HG02763 (cell line): Measurements from ENCODE around the gene BBS1.

Experiments
- ATAC-seq: cut with Tn5 transposase; IDR thresholded peaks from one replicate; pipeline ENCODE4 v1.9.1; 2021; ENCODE audit warnings: mild to moderate bottlenecking, moderate library complexity; ENCODE audit not compliant: unreplicated experiment

BBS1 gene

GRCh38 chr11:66548774-66549630 lies 38.6 kb downstream of the BBS1 start:
- no peak for ATAC-seq

GRCh38 chr11:66549696-66550095 lies 39.3 kb downstream of the BBS1 start:
- ATAC-seq = no peak

DNA sequence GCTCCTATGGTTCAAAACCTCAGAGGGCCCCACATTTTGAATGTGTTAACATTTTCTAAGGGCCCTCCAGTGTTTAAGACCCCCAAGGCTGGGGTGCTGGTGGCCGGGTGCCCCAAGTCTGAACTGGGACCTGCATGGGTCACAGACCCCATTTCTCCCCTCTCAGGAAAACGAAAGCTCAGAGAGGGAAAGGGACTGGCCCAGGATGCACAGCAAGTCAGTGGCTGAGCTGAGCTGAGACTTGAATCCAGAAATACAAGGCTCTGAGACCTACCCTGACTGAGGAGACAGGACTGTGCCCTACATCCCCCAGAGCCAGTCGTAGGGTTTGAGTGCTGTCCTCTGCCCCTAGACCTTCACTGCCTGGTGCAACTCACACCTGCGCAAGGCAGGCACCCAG lies 40.5 kb downstream of the BBS1 start:
- ATAC-seq = no peak

DNA sequence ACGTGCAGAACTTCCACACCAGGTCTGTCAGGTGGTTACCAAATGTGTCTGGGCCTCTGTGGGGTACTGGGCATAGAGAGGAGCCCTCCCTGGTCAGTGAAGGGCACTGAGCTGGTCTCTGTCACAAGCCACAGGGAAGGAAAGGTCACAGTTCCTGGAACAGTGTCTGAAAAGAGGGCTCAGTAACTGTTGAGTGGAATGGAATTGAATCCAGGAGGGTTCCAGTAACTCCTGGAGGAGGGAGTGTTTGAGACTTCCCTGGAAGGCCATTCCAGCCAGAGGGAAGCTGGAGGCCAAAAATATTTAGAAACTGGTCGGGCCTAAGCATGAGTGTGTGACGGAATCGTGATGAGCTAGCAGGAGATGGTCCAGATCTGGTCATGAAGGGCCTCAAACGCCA lies 44.2 kb downstream of the BBS1 start:
- no peak for ATAC-seq

DNA sequence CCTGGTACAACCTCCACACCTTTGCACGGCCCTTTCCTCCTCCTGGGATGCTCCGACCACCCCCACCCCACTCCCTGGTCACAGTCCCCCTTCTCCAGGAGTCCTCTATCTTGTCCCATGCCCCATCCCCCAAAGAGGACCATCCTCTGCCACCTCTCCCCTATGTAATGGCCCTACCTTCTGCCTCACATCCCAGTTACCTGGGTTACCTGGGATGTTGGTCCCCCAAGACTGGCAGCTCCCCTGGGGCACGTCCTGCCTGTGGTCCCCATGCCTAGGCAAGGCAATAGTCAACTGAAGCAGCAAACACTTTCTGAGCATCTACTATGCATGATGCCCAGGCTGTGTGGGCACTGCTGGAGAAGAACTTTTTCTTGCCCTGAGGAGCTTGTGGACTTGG lies 45.0 kb downstream of the BBS1 start:
- no peak for ATAC-seq

GRCh38 chr11:66556086-66556485 lies 45.7 kb downstream of the BBS1 start:
- no peak for ATAC-seq

DNA sequence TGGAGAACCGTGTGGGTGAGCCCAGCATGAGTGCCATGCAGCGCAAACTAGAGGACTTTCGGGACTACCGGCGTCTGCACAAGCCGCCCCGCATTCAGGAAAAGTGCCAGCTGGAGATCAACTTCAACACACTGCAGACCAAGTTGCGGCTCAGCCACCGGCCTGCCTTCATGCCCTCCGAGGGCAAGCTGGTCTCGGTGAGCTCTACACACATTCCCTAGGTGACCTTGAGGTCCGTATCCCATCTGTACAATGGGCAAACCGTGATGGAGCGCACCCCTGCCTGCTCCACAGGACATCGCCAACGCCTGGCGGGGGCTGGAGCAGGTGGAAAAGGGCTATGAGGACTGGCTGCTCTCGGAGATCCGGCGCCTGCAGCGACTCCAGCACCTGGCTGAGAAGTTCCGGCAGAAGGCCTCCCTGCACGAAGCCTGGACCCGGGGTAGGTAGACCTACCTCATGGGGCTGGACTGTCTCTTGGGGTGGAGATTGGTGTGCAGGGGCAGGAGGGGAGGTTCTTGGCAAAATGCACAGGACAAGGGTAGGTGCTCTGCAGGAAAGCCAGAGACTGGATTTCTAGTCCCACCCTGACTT lies 47.4 kb downstream of the BBS1 start:
- no peak for ATAC-seq

- no peak for ATAC-seq
Observed at GRCh38 chr11:66559142-66559865, 48.9 kb downstream of the BBS1 start.

GRCh38 chr11:66559866-66560676 lies 49.6 kb downstream of the BBS1 start:
- no peak for ATAC-seq

DNA sequence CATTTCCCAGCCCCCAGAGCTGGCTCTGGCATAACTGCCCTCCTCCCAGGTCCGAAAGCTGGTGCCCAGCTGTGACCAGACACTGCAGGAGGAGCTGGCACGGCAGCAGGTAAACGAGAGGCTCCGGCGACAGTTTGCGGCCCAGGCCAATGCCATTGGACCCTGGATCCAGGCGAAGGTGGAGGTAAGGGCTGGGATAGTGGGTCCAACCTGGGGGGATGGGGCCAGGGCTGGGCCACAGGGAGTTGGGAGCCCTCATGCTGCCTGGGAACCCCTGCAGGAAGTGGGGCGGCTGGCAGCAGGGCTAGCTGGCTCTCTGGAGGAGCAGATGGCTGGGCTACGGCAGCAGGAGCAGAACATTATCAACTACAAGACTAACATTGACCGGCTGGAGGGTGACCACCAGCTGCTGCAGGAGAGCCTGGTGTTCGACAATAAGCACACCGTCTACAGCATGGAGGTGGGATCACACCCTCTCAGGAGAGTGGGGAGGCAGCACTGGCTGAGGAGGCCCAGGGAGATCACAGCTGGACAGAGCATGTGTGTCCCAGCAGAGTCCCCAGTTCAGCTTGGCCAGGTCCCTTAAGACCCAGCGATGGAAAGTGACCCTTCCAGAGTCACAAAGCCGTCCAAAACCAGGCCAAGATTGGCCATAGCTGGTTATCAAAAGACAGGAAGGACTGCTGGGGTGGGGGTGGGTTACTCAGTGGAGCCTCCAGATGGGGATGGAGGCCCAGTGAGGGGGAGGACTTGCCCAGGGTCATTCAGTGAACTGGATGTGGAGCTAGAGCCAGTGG lies 50.9 kb downstream of the BBS1 start:
- ATAC-seq = no peak

DNA sequence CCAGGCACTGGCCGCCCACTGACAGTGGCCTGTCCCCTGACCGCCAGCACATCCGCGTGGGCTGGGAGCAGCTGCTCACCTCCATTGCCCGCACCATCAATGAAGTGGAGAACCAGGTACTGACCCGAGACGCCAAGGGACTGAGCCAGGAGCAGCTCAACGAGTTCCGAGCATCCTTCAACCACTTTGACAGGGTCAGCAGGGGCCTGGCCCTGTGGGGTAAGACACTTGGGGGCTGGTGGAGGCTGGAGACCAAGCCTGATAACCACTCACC lies 51.5 kb downstream of the BBS1 start:
- ATAC-seq = no peak

DNA sequence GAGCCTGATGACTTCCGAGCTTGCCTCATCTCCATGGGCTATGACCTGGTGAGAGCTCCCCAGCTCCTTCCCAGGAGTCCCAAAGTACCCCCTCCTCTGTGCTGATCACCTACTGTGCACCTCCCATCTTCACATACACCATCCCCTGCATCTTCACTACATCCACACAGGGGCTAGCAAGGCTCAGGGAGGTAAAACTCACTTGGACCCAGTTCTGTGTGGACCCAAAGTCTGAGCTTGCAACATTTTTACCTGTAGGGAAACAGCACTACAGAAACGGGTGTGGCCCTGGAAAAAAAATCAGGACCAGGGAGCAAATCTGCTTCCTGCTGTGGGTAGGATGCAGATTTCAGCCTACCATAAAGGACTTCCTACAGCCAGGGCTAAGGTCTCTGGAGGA lies 51.8 kb downstream of the BBS1 start:
- no peak for ATAC-seq

DNA sequence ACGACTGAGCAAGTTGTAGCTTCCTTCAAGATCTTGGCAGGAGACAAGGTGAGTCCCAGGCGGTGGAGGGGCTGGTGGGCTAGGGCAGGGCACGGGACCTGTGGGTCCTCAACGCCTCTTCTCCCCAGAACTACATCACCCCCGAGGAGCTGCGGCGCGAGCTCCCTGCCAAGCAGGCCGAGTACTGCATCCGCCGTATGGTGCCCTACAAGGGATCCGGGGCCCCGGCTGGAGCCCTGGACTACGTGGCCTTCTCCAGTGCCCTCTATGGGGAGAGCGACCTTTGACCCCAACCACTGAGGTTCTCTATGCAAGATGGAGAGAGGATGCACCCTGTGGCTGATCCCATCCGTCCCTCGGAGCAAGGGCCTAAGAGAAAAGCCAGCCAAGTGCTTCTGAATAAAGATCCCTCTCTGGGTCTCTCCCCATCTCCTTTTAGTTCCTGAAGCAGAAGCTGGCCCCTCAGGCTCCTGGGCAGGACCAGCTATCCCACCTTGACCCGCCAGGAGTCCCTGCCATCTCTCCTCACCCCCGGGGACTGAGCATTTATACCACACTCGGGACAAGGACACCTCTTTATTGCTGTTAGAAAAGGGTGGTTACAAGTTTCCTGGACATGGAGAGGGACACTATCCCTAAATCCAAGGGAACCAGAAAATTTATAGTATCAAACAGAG lies 52.6 kb downstream of the BBS1 start:
- no peak for ATAC-seq

- no peak for ATAC-seq
Observed at GRCh38 chr11:66563832-66564231, 53.4 kb downstream of the BBS1 start.

DNA sequence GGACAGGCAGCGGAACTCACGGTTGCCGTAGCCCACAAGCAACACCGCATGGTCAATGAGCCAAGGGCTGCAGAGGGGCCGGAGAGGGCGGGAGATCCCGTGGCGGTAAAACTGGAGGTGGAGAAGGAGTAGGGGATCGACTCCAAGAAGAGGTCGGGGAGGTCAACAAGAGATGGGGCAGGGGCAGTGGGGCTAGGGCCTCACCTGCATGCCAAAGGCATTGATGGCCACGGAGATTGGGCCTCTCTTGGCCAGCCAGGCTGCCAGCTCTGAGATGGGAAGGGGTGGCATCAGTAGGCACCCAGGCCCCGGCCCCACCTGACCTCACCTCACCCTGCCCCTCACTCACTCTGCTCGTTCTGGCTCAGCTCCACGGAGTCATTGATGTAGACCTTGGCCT lies 54.1 kb downstream of the BBS1 start:
- ATAC-seq = no peak

DNA sequence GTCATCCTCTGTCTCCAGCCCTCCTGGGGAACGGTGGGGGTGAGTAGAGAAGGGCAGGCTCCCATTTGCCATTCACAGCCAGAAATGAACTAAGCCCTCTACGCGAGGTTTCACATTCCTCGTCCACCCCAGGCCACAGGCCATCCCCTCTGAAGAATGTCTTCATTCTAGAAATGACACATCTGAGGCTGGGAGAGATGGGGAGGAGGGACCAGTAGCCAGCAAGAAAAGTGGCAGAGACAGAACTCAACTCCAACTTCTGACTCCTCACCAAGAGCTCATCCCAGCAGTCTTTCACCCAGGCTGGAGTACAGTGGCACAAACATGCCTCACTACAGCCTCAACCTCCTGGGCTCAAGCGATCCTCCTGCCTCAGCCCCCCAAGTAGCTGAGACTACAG lies 54.5 kb downstream of the BBS1 start:
- ATAC-seq = no peak

DNA sequence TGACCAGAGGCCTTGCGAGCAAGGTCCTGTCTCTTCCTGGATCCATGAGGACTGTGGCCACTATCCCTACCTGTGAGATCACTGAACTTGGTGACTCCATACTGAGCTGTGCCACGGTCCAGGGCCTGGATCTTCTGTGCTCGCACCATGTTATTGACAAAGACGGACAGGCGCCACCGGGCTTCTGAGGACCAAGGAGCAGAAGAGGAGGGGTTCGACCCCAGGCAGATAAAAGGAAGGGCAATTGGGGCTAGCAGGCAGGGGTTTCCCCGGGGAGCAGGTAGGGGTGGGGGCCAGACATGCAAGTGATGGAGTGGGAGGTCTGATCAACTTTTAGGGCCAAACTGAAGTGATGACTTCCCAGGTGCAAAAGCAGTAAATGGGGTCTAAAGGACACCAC lies 55.8 kb downstream of the BBS1 start:
- no peak for ATAC-seq

- no peak for ATAC-seq
Observed at GRCh38 chr11:66567787-66568123, 57.3 kb downstream of the BBS1 start.

DNA sequence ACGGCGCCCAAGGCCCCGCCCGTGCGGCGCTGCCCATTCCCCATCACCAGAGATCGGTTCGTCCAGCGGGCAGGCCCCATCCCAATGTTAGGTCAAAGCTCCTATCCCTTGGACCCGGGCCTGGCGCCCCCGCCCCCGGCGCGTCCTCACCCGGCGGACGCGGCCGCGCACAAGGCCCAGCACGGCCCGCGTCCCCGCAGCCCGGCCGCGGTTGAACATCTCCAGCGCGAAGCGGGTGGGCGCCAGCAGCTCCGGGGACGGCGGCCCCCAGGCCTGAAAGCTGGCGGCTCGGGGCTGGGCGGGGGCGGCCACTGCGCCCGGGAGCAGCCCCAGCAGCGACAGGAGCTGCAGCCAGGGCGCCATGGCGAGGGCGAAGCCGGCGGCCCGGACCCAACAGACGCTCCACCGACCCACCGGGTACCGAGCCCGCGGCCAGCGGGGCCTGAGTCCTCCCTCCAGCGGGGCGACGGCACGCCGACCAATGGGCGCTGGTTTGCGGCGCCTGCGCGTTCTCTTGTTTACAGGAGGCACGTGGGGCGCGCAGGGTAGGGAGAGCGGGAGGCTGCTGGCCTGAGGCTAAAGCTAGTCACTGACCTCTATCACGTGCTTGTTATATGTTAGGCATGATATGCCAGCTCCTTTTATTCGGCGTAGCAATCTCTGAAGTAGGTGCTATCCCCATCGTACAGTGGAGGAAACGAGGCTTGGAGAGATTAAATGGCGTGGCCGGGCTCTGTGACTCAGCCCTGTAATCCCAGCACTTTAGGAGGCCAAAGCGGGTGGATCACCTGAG lies 57.9 kb downstream of the BBS1 start, which contains the start of gene CTSF:
Gene CTSF (minus strand): TSS at position 483 of the 793 bp plus-strand sequence. CDS start 120 bp downstream, at position 363.
- no peak for ATAC-seq
